OCI-LY7 (cell line): ENCODE data around the gene TOMM5. TPM values are rescaled to one million over a fixed set of nuclear protein-coding genes. Genes with fewer than 3 reads are reported as not detected.

Experiments
- BruUV-seq: library from RNA; stranded (reverse); fragments of 400-500 nt; replicated peaks from 2 replicates; lab custom pipeline; 2021; lab: Mats Ljungman, UMichigan
- CTCF ChIA-PET: fragments of 300-600 bp; sonication (Branson Sonifier 250); formaldehyde crosslinking; loops from one replicate; lab custom pipeline; 2022; ENCODE audit warnings: antibody characterized with exemption; ENCODE audit not compliant: unreplicated experiment; lab: Charles Lee
- POLR2A ChIA-PET: fragments of 300-600 bp; sonication (Branson Sonifier 250); formaldehyde crosslinking; loops from one replicate; lab custom pipeline; 2022; ENCODE audit warnings: antibody characterized with exemption; lab: Charles Lee
- DNase-seq: peaks from one replicate; pipeline ENCODE4 v3.0.0-alpha.2; 2015; ENCODE audit warnings: low spot score
- H2AFZ ChIP-seq: fragments of 200-600 bp; sonication (generic), shearing (Covaris generic); 2 replicates; pipeline ENCODE4 v1.6.1; 2014; ENCODE audit warnings: mild to moderate bottlenecking, antibody characterized with exemption, low read length, moderate library complexity
- H3K27ac ChIP-seq: fragments of 200-600 bp; sonication (generic); 2 replicates; pipeline ENCODE4 v1.5.1; 2014; ENCODE audit warnings: mixed run types, low read depth, mild to moderate bottlenecking, moderate library complexity, low read length, inconsistent platforms; ENCODE audit not compliant: poor library complexity, severe bottlenecking
- H3K36me3 ChIP-seq: fragments of 200-600 bp; sonication (generic); 2 replicates; pipeline ENCODE4 v1.6.1; 2014; ENCODE audit warnings: mild to moderate bottlenecking, antibody characterized with exemption, low read length, moderate library complexity, mixed read lengths; ENCODE audit not compliant: insufficient read depth
- H3K4me1 ChIP-seq: fragments of 200-600 bp; sonication (generic); 2 replicates; pipeline ENCODE4 v1.5.1; 2014; ENCODE audit warnings: mild to moderate bottlenecking, low read length; ENCODE audit not compliant: insufficient read depth, poor library complexity, severe bottlenecking
- H3K4me2 ChIP-seq: fragments of 200-600 bp; sonication (generic); 2 replicates; pipeline ENCODE4 v1.6.1; 2014; ENCODE audit warnings: mild to moderate bottlenecking, low read length
- H3K4me3 ChIP-seq: fragments of 200-600 bp; sonication (generic); 2 replicates; pipeline ENCODE4 v1.5.1; 2014; ENCODE audit warnings: mild to moderate bottlenecking, low read depth, low read length; ENCODE audit not compliant: poor library complexity, severe bottlenecking
- H3K79me2 ChIP-seq: fragments of 200-600 bp; sonication (generic); 2 replicates; pipeline ENCODE4 v1.6.1; 2016; ENCODE audit warnings: low read depth, mild to moderate bottlenecking, low read length, moderate library complexity, mixed read lengths; ENCODE audit not compliant: insufficient read depth
- H3K9me2 ChIP-seq: fragments of 200-600 bp; sonication (generic); 2 replicates; pipeline ENCODE4 v1.6.1; 2016; ENCODE audit warnings: mild to moderate bottlenecking, low read length, mixed read lengths; ENCODE audit not compliant: insufficient read depth
- H3K9me3 ChIP-seq: fragments of 200-600 bp; sonication (generic); 2 replicates; pipeline ENCODE4 v1.6.1; 2014; ENCODE audit warnings: mild to moderate bottlenecking, mixed run types, low read length, mixed read lengths
- H4K20me1 ChIP-seq: fragments of 200-600 bp; sonication (generic); 2 replicates; pipeline ENCODE4 v1.6.1; 2014; ENCODE audit warnings: mild to moderate bottlenecking, antibody characterized with exemption, low read length, moderate library complexity, mixed read lengths; ENCODE audit not compliant: insufficient read depth
- EZH2phosphoT487 ChIP-seq: fragments of 200-600 bp; sonication (generic); IDR thresholded peaks from 2 replicates; pipeline ENCODE4 v1.6.1; 2018; ENCODE audit warnings: low read depth, borderline replicate concordance, mild to moderate bottlenecking, mixed run types, antibody characterized with exemption, low read length, moderate library complexity, mixed read lengths
- intact Hi-C: fragments of 100-400 bp; cut with micrococcal nuclease; formaldehyde crosslinking; loops from one replicate; pipeline ENCODE4 v1.10.0; 2022; ENCODE audit not compliant: unreplicated experiment
- total RNA-seq, 2 experiments: library from RNA; depleted of rRNA in 1 of 2; stranded (reverse); fragments of >200 nt in 1 of 2; shearing (Covaris generic) in 1 of 2; gene quantifications; 2 replicates each; pipeline ENCODE4 v1.2.3, GENCODE V29; 2014 to 2022
- TF ChIP-seq, protein P1 (sequence below): fragments of 200-600 bp; sonication (generic); conservative IDR thresholded peaks from 2 replicates; pipeline ENCODE4 v1.5.1; 2014; ENCODE audit warnings: mild to moderate bottlenecking, antibody characterized with exemption, low read length, moderate library complexity, mixed read lengths

TOMM5 gene
- total RNA-seq, 2 experiments from 2014 or later = 132 to 215 TPM

GRCh38 chr9:37640246-37640645 is 47.8 kb upstream of the TOMM5 start:
- Histone ChIP-seq H3K4me3 (no peak overlapping the region), H3K9me2 (no peaks in the 10 kb centered on the region), H3K9me3 (no peaks in the 10 kb centered on the region), H4K20me1 (no peaks in the 10 kb centered on the region), H3K4me1 (no peaks in the 10 kb centered on the region), H3K79me2 (no peaks in the 10 kb centered on the region), H2AFZ (no peak overlapping the region), H3K27ac (no peak overlapping the region), H3K36me3 (no peaks in the 10 kb centered on the region), H3K4me2 (no peak overlapping the region)
- CTCF ChIA-PET = no interaction called here
- no TSS peak for BruUV-seq
- intact Hi-C loops = no loop called here
- TF ChIP-seq, protein P1, sequence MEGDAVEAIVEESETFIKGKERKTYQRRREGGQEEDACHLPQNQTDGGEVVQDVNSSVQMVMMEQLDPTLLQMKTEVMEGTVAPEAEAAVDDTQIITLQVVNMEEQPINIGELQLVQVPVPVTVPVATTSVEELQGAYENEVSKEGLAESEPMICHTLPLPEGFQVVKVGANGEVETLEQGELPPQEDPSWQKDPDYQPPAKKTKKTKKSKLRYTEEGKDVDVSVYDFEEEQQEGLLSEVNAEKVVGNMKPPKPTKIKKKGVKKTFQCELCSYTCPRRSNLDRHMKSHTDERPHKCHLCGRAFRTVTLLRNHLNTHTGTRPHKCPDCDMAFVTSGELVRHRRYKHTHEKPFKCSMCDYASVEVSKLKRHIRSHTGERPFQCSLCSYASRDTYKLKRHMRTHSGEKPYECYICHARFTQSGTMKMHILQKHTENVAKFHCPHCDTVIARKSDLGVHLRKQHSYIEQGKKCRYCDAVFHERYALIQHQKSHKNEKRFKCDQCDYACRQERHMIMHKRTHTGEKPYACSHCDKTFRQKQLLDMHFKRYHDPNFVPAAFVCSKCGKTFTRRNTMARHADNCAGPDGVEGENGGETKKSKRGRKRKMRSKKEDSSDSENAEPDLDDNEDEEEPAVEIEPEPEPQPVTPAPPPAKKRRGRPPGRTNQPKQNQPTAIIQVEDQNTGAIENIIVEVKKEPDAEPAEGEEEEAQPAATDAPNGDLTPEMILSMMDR = no peak
- no peak for TF ChIP-seq EZH2phosphoT487
- DNase-seq = no peak
- POLR2A ChIA-PET = interaction anchor here (0.8 kb wide), 1 partner anchor 9 kb away, joined by 3 read pairs; no protein-coding TSS in a partner anchor

DNA sequence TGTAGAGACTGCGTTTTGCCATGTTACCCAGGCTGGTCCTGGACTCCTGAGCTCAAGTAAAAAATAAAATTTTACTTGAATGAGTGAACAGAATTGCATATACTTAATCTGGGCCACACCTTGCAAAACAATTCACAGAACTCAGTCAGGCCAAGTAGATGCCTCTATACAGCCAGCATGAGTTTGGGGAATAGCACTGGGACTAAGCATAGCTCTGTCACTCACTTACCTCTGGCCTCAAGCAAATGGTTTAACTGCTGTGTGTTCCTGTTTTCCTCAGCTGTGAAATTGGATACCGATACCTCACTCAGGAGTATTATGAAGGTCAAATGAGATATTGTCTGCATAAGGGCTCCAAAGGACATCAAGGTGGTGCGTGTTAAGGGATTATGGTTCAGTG is 47.4 kb upstream of the TOMM5 start:
- ChIA-PET POLR2A (interaction anchor here (0.8 kb wide), 1 partner anchor 9 kb away, joined by 3 read pairs; no protein-coding TSS in a partner anchor), CTCF (no interaction called here)
- H3K4me2 ChIP-seq = no peak overlapping the region
- no peak for TF ChIP-seq EZH2phosphoT487
- TF ChIP-seq, protein P1 = no peak
- no peak for DNase-seq
- no peaks in the 10 kb centered on the region for H4K20me1 ChIP-seq
- no peak overlapping the region for H2AFZ ChIP-seq
- H3K27ac ChIP-seq = no peak overlapping the region
- intact Hi-C loops = no loop called here
- H3K4me1 ChIP-seq = no peaks in the 10 kb centered on the region
- H3K36me3 ChIP-seq = no peaks in the 10 kb centered on the region
- H3K9me3 ChIP-seq = no peaks in the 10 kb centered on the region
- H3K9me2 ChIP-seq = no peaks in the 10 kb centered on the region
- no peak overlapping the region for H3K4me3 ChIP-seq
- H3K79me2 ChIP-seq = no peaks in the 10 kb centered on the region
- BruUV-seq = no TSS peak

DNA sequence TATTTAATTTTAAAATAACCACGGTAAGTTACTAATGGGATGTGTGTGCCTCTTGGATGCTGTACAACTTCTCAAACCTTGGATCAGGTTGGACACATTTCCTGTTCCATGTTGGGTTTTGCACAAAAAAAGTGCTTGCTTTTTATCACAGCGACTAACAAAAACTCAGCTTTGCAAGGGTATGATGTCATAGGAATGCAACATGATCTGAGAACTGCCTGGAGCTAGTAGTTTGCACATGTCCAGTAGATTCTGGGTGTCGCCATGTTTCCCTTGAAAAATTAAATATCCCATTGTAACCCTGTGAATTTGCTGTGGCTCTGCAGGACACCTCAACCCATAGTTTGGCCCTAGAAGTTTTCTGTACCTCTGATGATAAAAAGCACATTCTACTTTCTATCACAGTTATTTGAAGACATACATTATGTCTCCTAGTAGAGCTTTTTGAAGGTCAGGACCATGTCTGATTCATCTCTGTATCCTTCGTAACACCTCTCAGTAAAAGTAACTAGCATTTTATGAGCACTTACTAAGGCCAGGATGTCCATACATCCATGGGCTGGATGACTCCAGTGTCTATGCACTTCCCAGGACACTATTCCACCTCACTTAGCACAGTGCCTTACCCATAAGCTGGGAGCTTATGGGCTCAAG is 46.8 kb upstream of the TOMM5 start:
- H2AFZ ChIP-seq = no peak overlapping the region
- H3K79me2 ChIP-seq = no peaks in the 10 kb centered on the region
- H3K9me2 ChIP-seq = no peaks in the 10 kb centered on the region
- intact Hi-C loops = no loop called here
- POLR2A ChIA-PET = no interaction called here
- no peak overlapping the region for H3K4me3 ChIP-seq
- CTCF ChIA-PET = no interaction called here
- H3K36me3 ChIP-seq = no peaks in the 10 kb centered on the region
- DNase-seq = no peak
- H3K9me3 ChIP-seq = no peaks in the 10 kb centered on the region
- no peaks in the 10 kb centered on the region for H3K4me1 ChIP-seq
- TF ChIP-seq EZH2phosphoT487 = no peak
- TF ChIP-seq, protein P1 = no peak
- no peak overlapping the region for H3K4me2 ChIP-seq
- H3K27ac ChIP-seq = no peak overlapping the region
- H4K20me1 ChIP-seq = no peaks in the 10 kb centered on the region
- no TSS peak for BruUV-seq
